Islet of Langerhans (tissue), 1 donor: Measurements from ENCODE around the gene TRIM4.

Source experiments
- FAIRE-seq: peaks from one replicate; lab custom pipeline; 2011; peaks lifted over from hg19 to GRCh38; lab: Jason Lieb, UNC

Gene TRIM4

DNA sequence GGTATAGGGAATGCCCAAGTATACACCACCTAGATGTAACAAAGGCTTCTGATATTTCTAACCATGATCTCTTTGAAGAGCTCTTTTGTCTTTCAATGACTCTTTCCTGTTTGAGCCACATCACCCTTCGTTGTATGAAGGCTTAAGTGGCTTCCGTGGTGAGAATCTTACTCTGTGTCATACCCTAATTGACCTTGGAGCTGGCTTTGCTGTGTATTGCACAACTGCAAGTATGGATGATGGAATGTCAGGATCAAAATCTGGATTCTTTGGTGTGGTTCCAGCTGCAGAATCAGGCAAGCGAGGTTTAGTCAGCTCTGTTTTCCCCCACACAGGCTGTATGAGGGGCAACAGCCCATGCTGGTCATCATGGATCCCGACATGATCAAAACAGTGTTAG lies 75.5 kb downstream of the TRIM4 start:
- no peak for FAIRE-seq

DNA sequence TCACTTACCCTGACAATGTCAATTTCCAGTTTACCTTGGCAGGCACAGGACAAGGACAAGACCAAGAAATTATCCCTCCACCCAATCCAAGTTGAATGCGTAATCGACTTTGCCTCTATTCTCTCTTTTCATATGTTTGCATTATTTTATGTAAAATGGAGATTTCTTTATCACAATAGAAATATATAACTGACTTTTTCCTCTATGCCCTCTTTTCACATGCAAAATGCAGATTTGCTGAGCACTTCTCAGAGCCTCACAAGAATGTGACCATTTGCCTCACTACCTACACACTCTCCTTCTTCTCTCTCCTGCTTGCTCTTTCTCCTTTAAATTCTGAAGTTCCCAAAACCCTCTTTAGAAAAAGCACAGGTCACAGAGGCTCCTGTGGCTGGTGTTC lies 76.4 kb downstream of the TRIM4 start:
- no peak for FAIRE-seq
